ENCODE measurements around the gene CSNK1D.

- TF ChIP-seq CTCF (IDR thresholded peaks at IDR 0.05; ENCODE audit: low read depth, low read length, poor library complexity, severe bottlenecking) (no peak), EZH2phosphoT487 (IDR thresholded peaks at IDR 0.05; ENCODE audit: borderline replicate concordance, low read length) (no peak)
Observed at GRCh38 chr17:82224666-82225065, 48.8 kb downstream of the CSNK1D start.
